Midbrain (tissue), 1 donor: ENCODE measurements around the gene ADAMTSL5.
A peak's percentile ranks its signal among the peaks of the same experiment; 100 is the strongest.
"Not testable (repeated sequence)": the region's sequence is repeated elsewhere in the genome, so short reads cannot be mapped to it uniquely, and the experiment has no call there.

Experiments used
- DNase-seq: peaks from one replicate; lab custom pipeline; 2025; lab: John Stamatoyannopoulos, UW

ADAMTSL5 gene

GRCh38 chr19:1481893-1482360 lies 30.9 kb downstream of the ADAMTSL5 start:
- DNase-seq, result no peak

- DNase-seq, result no peak
Measured at GRCh38 chr19:1481224-1481892, 31.5 kb downstream of the ADAMTSL5 start.

DNA sequence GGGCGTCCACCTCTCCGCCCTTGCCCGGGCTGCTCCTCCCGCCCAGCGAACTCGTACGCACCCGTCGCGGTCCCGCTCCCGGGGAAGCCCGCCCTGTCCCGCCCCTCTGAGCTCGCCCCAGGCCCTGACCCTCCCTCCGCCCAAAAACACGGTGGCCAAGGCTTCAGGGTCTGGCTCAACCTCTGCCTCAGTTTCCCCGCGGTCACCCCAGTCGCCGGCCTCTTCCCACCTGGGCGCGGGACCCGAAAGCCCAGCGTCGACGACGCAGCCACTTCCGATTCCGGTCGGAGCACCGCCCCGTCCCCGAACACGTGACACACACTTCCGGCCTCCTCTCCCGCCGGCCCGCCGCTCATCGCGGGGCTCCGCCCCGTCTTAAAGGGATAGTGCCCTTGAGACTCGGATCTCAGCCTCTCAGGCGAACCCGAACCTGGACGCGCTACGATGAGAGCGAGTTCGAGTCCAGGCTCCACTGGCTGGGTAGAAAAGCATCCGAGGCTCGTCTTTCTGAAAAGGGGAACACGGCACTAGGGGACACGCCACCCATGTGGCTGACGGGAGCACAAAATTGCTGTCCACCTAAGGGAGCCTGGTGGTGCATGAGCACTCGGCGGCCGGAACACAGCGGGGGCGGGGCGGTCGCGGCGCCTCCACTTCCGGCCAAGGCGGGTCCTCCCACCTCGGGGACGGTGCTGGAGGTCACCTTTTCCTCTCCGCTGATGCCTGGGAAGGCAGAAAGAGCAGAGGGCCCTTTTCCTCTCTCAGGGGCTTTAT lies 33.7 kb downstream of the ADAMTSL5 start, which contains the start of gene C19orf25:
Gene C19orf25 (minus strand): TSS at position 282 of the 774 bp plus-strand sequence. CDS start 312 bp downstream, outside the sequence.
- DNase-seq, result peak; percentile 94

GRCh38 chr19:1477056-1477455 lies 35.8 kb downstream of the ADAMTSL5 start:
- DNase-seq, result not testable (repeated sequence)

DNA sequence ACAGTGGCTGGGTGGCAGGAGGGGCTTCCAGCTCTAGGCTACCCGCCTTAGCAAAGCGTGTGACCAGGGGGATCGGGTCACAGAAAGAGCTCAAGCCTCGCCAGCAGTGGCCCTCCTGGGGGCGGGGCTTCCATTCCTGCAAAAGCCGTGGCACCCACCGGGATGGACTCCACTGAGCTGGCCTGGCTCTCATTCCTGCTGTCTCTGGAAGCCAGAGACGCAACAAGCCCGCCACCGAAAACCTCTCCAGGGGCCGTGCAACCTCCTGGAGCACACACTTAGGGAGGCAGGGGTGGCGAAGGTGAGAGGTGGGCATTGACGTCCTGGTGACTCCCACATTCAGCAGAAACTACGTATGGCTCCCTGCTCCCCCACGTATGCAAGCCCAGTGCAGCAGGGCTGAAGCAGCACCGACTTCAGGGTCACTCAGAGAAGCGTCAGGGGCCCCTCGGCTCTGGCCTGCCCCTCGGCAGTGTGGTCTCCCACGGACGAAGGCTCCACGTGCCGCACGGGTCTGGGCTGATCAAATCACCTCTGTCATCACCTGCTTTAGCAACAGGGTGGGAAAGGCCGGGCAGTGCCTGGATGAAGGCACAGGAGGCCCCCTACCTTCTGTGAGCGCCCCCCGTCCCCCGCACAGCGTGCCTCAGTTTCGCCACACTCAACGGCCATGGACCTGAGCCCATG lies 36.9 kb downstream of the ADAMTSL5 start:
- no peak for DNase-seq

DNA sequence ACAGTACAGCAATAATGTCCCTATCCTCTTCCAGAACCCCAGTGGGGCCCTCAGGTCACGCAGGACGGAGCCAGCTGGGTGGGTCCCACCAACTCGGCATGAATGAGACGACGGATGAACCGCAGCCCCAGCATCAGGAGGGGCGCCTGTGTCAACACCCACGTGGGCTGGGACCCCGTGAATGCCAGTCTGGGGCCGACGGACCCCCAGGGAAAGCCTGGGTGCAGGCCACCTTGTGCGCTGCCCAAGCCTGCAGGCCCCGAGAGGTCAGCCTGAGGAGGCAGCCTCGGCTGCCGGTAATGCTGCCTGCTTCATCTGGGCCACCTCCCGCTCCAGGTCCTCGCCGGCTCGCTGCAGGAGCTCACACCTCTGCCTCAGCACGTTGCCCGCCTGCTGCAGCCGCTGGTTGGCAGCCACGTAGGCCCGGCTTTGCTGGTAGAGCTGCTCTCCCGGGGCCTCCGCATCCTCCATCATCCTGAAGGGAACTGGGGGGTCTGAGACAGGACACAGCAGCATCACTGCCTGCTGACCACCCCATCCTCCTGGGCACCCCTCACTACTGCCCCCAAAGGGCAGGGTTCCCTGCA lies 38.0 kb downstream of the ADAMTSL5 start:
- DNase-seq, result no peak

- peak; percentile 70 for DNase-seq
Measured at GRCh38 chr19:1474011-1474764, 38.6 kb downstream of the ADAMTSL5 start.

DNA sequence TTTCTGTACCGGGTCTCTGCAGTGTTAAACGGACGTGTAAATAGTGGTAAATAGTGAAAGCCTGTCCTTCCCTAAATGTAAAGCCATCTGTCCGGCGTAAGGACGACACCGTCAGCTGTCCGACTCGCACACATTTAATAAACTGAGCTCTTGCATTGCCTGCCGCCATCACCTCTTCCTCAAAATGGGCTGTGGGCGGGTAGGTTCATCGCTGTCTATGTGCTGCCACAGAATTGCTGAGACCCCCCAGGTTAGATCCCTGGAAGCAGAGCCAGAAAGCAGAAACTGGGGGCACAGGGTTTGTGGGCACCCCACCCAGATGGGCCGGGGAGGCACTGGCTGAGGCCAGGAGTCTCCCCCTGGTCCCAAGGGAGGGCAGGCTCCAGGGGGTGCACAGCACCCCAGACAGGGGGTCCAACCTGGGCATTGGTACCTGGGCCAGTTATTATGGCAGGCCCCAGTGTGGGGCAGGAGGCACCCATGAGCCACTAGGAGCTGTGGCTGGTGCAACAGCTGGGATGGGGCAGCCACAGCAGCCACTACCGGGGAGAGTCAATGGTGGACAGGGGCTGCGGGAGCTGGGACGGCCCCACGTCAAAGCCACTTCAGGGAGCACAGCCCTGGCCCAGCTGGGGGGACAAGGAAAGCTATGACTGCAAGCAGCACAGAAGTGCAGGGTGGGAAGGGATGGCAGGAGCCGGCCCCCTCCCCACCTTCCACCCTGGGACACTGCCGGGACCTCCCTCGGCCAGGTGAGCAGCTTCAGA lies 39.6 kb downstream of the ADAMTSL5 start:
- DNase-seq, result no peak

DNA sequence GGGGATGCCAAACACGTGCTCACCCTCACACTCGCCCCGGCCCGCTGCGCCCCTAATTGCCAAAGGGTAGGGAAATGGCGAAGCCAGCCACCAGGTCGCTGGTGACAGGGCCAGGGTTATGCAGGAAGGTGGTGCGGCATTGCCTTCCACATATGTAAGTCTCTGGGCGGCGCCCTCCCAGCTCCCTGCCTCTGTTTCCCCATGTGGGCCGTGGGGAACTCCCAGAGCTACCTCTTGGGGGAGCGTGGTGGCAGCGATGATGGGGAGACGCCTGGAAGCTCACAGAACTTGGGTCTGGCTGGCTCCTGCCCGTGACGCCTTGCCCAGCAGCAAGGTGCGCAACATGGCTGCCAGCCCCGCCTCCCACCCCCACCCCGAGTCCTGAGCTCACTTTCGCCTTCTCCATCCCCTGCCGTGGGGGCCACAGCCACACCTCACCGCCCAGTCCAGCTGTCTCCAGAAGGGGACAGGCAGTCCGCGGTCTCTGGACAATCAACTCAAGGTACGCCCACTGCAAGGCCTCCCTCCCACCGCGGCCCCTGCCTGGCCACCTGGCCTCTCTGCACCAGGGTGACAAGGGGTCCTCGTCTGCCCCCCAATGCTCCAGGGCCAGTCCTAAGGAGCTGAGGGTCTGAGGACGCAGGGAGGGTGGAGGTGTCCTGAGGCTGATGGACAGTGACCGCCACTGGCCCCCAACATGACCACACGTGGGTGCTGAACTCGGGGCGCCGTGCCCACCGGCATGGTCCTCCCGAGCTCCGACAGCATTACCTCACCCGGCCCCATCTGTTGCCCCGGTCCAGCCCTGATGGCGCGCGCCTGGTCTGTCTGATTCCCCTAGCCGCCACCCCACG lies 40.4 kb downstream of the ADAMTSL5 start:
- no peak for DNase-seq

DNA sequence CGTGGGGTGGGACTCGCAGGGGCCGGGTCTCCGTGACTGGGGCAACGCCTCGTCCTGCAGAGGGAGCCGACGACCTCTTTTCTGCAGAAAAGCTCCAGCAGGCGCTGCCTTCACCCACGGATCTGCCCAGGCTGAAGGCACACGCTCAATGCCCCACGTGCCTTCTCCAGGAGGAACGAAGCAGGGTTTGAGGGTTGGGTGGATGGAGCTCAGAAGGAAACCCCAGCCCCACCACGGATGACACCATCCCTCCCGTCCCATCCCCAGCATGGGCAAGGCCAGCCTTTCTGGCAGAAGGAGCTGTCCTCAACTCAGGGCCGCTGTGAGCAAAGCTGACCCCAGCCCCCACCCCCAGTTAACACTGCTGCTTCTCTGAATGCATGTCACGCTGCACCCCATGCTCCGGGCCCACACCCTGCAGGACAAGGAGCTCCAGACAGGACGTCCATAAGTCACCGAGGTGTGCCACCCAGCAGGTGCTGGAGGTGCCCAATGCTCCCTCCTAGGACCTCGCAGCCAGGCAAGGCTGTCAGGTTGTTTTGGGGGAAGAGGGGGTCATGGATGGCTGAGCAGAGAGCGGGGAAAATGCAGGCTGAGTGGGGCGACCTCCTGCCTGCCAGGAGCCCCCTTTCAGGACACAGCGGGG lies 41.2 kb downstream of the ADAMTSL5 start:
- peak; percentile 42 for DNase-seq

DNA sequence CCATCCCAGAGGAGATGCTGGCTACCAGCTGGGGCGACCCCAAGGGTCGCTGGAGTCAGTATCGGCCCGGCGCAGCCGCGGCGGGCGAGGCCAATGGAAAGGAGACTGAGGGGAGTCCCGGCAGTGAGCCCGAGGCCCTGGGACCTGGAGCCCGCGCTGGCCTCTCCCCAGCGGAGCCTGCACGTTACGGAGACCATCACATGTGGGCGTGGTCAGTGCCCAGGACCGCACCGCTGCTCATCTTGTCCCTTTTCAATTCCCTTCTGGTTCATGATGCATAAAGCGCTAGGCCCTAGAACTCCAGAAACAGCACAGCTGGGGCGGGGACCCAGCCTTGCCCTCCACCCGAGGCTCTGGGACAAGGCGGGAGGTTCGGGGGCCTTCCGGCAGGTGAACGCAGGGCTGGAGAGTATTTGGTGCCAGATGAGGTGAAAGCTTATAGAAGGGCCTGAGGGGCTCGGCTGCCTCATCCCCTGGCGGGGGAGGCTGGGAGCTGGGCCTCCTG lies 41.8 kb downstream of the ADAMTSL5 start:
- DNase-seq, result no peak

DNA sequence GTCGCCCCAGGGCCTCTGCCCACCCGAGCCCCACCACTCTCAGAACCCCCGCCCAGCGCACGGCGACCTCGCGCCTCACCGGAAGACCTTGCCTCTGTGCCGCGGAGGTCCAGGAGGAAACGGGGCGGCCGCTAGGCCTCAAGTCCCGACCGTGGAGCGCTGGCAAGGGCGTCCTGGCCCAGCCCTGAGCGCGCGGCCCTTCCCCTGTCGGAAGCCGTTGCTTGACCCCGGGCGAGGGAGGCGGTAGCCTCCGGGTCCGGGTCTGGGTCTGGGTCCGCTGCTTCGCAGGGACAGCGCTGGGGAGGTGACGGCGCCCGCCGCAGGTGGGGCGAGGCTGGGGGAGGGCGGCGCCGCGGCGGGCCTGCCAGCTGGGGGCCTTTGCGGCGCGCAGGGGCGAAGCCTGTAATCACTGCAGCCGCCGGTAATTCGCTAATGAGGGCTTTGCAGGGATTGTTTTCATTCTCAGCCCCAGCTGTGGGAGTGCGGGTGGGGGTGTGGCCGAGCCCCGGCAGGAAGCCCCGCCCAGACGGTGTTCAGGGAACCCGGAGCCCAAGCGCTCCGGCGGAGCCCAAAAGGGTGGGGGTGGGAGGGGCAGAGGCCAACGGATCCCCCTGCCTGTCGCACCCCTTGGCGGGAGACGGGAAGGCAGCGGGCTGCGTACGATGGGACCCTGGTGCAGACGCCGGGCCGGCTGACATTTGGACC lies 42.4 kb downstream of the ADAMTSL5 start:
- peak; percentile 24 for DNase-seq

DNA sequence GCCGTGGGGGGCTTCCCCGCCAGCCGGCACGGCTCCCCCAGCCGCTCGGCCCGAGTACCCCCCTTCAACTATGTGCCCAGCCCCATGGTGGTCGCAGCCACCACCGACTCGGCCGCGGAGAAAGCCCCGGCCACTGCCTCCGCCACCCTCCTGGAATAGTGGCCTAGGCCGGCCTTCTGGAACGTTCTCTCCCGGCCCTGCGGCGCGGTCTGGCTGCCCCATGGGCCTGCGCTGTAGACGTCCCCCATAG lies 42.8 kb downstream of the ADAMTSL5 start:
- DNase-seq, result no peak

- DNase-seq, result no peak
Measured at GRCh38 chr19:1469255-1470054, 43.4 kb downstream of the ADAMTSL5 start.

- no peak for DNase-seq
Measured at GRCh38 chr19:1468821-1469254, 44.0 kb downstream of the ADAMTSL5 start.

DNA sequence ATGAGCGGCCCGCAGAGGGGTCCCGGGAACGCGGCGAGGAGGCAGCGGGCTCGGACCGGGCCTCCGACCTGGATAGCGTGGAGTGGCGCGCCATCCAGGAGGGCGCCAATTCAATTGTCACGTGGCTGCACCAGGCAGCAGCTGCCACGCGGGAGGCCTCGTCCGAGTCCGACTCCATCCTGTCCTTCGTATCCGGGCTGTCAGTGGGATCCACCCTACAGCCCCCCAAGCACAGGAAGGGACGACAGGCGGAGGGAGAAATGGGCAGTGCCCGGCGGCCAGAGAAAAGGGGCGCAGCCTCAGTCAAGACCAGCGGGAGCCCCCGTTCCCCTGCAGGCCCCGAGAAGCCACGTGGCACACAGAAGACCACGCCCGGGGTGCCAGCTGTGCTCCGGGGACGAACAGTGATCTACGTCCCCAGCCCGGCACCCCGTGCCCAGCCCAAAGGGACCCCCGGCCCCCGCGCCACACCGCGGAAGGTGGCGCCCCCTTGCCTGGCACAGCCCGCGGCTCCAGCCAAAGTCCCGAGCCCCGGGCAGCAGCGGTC lies 44.5 kb downstream of the ADAMTSL5 start:
- DNase-seq, result no peak

DNA sequence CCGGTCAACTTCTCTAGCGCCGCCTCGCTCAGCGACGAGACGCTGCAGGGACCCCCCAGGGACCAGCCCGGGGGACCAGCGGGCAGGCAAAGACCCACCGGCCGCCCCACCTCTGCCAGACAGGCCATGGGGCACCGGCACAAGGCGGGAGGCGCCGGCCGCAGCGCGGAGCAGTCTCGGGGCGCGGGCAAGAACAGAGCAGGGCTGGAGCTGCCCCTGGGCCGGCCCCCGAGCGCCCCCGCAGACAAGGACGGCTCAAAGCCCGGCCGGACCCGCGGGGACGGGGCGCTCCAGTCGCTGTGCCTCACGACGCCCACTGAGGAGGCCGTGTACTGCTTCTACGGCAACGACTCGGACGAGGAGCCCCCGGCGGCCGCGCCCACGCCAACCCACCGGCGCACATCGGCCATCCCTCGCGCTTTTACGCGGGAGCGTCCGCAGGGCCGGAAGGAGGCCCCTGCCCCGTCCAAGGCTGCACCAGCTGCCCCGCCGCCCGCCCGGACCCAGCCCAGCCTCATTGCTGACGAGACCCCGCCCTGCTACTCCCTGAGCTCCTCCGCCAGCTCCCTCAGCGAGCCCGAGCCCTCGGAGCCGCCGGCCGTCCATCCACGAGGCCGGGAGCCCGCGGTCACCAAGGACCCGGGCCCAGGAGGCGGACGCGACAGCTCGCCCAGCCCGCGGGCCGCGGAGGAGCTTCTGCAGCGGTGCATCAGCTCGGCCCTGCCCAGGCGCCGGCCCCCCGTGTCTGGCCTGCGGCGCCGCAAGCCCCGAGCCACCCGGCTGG lies 45.1 kb downstream of the ADAMTSL5 start:
- DNase-seq, result no peak
